ENCODE measurements around the gene C11orf24.

Gene C11orf24

DNA sequence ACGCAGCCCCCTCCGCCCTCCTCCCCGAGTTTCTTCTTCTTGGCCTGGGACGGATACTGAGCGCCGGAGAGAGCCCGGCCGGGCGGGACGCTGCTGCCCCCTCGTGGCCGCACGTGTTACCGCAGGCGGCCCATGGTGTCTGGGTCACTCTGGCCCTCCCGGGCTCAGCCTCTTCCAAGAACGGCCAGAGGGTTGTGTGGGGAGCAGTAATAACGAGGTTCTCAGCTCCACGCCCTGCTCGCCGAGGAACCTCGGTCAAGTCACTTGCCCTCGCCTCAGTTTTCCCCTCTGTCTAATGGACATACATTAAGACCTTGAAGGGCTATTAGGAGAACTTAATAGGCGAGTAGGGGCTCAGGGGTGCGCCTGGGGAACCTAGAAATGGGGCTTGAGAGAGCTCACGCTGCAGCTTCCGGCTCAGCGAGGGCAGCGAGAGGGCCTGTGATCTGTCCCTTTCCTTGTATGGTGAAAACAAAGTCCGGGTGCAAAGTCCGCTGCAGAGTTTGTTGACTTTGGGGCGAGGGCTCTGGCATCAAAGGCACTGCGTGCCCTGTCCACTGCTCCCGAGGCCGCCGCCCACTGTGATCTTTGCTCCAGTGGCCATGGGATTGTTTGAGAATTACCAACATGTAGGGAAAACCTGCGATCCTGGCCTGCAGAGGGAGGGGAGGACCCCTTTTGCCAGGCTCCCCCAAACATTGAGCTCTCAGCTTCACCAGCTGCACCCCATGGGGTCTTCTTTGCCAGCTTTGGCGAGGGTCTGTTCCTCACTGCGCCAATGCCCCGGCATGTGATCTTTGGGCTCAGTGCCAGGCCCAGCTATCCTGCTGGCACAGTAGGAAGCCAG lies 26.3 kb upstream of the C11orf24 start:
- TF ChIP-seq, protein P1, sequence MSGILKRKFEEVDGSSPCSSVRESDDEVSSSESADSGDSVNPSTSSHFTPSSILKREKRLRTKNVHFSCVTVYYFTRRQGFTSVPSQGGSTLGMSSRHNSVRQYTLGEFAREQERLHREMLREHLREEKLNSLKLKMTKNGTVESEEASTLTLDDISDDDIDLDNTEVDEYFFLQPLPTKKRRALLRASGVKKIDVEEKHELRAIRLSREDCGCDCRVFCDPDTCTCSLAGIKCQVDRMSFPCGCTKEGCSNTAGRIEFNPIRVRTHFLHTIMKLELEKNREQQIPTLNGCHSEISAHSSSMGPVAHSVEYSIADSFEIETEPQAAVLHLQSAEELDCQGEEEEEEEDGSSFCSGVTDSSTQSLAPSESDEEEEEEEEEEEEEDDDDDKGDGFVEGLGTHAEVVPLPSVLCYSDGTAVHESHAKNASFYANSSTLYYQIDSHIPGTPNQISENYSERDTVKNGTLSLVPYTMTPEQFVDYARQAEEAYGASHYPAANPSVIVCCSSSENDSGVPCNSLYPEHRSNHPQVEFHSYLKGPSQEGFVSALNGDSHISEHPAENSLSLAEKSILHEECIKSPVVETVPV (CRISPR knock-in tag; IDR thresholded peaks at IDR 0.05): no peak
- no peak for TF ChIP-seq PPARA (CRISPR knock-in tag; IDR thresholded peaks at IDR 0.05; ENCODE audit: borderline replicate concordance)
- peak; percentile 100 for ATAC-seq

DNA sequence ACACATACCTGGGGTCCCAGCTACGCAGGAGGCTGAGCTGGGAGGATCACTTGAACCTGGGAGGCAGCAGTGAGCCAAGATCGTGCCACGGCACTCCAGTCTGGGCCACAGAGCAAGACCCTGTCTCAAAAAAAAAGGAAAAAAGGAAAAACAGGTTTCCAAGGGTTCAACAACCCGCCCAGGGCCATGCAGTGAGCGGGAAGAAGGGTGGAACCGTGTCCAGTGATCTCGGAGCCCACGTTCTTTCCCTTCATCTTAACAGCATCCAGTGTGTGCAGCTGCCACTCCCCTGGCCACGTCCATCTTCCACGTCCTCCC lies 25.7 kb upstream of the C11orf24 start:
- TF ChIP-seq ZFP3 (CRISPR knock-in tag; IDR thresholded peaks at IDR 0.05) (no peak), CSDC2 (CRISPR knock-in tag; IDR thresholded peaks at IDR 0.05) (no peak), BACH2 (CRISPR knock-in tag; IDR thresholded peaks at IDR 0.05; ENCODE audit: borderline replicate concordance) (no peak), ZFP30 (CRISPR knock-in tag; IDR thresholded peaks at IDR 0.05) (no peak), OSR1 (CRISPR knock-in tag; IDR thresholded peaks at IDR 0.05) (no peak), ZC3H10 (CRISPR knock-in tag; IDR thresholded peaks at IDR 0.05) (no peak), ZNF8 (CRISPR knock-in tag; IDR thresholded peaks at IDR 0.05) (no peak)
- TF ChIP-seq, protein P2, sequence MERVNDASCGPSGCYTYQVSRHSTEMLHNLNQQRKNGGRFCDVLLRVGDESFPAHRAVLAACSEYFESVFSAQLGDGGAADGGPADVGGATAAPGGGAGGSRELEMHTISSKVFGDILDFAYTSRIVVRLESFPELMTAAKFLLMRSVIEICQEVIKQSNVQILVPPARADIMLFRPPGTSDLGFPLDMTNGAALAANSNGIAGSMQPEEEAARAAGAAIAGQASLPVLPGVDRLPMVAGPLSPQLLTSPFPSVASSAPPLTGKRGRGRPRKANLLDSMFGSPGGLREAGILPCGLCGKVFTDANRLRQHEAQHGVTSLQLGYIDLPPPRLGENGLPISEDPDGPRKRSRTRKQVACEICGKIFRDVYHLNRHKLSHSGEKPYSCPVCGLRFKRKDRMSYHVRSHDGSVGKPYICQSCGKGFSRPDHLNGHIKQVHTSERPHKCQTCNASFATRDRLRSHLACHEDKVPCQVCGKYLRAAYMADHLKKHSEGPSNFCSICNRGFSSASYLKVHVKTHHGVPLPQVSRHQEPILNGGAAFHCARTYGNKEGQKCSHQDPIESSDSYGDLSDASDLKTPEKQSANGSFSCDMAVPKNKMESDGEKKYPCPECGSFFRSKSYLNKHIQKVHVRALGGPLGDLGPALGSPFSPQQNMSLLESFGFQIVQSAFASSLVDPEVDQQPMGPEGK (CRISPR knock-in tag; IDR thresholded peaks at IDR 0.05; ENCODE audit: borderline replicate concordance): no peak
- TF ChIP-seq, protein P3, sequence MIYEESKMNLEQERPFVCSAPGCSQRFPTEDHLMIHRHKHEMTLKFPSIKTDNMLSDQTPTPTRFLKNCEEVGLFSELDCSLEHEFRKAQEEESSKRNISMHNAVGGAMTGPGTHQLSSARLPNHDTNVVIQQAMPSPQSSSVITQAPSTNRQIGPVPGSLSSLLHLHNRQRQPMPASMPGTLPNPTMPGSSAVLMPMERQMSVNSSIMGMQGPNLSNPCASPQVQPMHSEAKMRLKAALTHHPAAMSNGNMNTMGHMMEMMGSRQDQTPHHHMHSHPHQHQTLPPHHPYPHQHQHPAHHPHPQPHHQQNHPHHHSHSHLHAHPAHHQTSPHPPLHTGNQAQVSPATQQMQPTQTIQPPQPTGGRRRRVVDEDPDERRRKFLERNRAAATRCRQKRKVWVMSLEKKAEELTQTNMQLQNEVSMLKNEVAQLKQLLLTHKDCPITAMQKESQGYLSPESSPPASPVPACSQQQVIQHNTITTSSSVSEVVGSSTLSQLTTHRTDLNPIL (CRISPR knock-in tag; IDR thresholded peaks at IDR 0.05; ENCODE audit: low read depth): no peak
- no peak; the same call in 2 of the 3 replicates for ATAC-seq

DNA sequence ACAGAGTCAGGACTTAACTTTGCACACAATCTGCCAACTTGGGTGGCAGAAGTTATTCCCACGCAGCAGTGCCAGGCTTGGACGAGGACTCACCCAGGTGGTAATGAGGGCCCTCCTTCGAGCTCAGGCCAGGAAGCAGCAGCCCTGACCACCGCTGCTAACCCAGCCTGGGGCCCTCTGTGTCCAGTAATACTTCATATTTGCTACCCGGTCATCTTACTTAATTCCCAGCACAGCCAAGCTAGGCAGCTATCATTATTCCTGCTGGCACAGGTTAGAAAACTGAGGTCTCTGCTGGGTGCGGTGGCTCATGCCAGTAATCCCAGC lies 25.2 kb upstream of the C11orf24 start:
- no peak for TF ChIP-seq PPARA (CRISPR knock-in tag; IDR thresholded peaks at IDR 0.05; ENCODE audit: borderline replicate concordance)
- no peak for TF ChIP-seq CSDC2 (CRISPR knock-in tag; IDR thresholded peaks at IDR 0.05)
- TF ChIP-seq ESRRG (CRISPR knock-in tag; IDR thresholded peaks at IDR 0.05): no peak
- TF ChIP-seq TCF4 (CRISPR knock-in tag; IDR thresholded peaks at IDR 0.05; ENCODE audit: borderline replicate concordance): no peak
- TF ChIP-seq, protein P1 (CRISPR knock-in tag; IDR thresholded peaks at IDR 0.05): no peak
- no peak for TF ChIP-seq RARB (CRISPR knock-in tag; IDR thresholded peaks at IDR 0.05)
- TF ChIP-seq GLIS3 (CRISPR knock-in tag; IDR thresholded peaks at IDR 0.05): no peak
- no peak for TF ChIP-seq ZNF565 (CRISPR knock-in tag; conservative IDR thresholded peaks at IDR 0.05; ENCODE audit: low read depth)
- TF ChIP-seq, protein P2 (CRISPR knock-in tag; IDR thresholded peaks at IDR 0.05; ENCODE audit: borderline replicate concordance): no peak
- TF ChIP-seq ZFP30 (CRISPR knock-in tag; IDR thresholded peaks at IDR 0.05): no peak
- TF ChIP-seq BACH2 (CRISPR knock-in tag; IDR thresholded peaks at IDR 0.05; ENCODE audit: borderline replicate concordance): no peak
- TF ChIP-seq OSR1 (CRISPR knock-in tag; IDR thresholded peaks at IDR 0.05): no peak
- no peak for TF ChIP-seq ISL1 (CRISPR knock-in tag; IDR thresholded peaks at IDR 0.05)
- ATAC-seq: no peak

DNA sequence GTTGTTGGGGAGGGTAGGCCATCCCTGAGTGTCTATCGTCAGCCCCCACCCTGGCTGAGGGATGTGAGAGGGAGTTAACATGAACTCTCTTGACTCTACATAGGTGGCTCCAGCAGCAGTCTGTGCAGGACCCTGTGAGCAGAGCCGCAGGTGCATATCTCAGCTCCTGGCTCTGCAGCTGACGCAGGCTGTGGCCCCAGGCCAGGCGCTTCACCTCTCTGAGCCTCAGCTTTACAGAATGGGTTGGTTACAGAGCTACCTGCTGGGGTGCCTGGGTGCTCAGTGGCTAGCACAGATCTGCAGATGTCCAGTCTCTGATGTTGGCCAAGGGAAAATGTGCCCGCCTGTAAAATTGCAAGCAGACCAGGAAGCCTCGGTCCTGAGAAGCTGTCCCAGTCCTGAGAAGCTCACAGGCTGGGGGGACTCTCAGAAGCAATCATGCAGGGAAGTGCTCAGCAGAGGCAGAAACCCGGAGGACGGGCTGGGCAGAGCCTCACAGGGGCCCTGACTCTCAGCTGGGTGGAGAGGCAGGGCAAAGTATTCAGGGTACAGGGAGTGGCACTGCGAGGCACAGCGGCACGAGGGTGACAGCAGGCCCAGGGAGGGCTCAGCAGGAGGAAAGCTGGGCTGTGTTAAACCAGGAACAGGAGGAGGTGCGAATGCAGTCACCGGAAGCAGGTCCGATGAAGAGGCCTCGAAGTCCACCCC lies 24.7 kb upstream of the C11orf24 start:
- no peak for ATAC-seq
- TF ChIP-seq BACH2 (CRISPR knock-in tag; IDR thresholded peaks at IDR 0.05; ENCODE audit: borderline replicate concordance) (no peak), PPARA (CRISPR knock-in tag; IDR thresholded peaks at IDR 0.05; ENCODE audit: borderline replicate concordance) (no peak), ZNF70 (CRISPR knock-in tag; IDR thresholded peaks at IDR 0.05) (no peak), ISL1 (CRISPR knock-in tag; IDR thresholded peaks at IDR 0.05) (no peak), ZFP30 (CRISPR knock-in tag; IDR thresholded peaks at IDR 0.05) (no peak), TCF4 (CRISPR knock-in tag; IDR thresholded peaks at IDR 0.05; ENCODE audit: borderline replicate concordance) (no peak), ZFP3 (CRISPR knock-in tag; IDR thresholded peaks at IDR 0.05) (no peak), SNAI2 (CRISPR knock-in tag; IDR thresholded peaks at IDR 0.05) (no peak)
- TF ChIP-seq, protein P2 (CRISPR knock-in tag; IDR thresholded peaks at IDR 0.05; ENCODE audit: borderline replicate concordance): no peak
- TF ChIP-seq, protein P4, sequence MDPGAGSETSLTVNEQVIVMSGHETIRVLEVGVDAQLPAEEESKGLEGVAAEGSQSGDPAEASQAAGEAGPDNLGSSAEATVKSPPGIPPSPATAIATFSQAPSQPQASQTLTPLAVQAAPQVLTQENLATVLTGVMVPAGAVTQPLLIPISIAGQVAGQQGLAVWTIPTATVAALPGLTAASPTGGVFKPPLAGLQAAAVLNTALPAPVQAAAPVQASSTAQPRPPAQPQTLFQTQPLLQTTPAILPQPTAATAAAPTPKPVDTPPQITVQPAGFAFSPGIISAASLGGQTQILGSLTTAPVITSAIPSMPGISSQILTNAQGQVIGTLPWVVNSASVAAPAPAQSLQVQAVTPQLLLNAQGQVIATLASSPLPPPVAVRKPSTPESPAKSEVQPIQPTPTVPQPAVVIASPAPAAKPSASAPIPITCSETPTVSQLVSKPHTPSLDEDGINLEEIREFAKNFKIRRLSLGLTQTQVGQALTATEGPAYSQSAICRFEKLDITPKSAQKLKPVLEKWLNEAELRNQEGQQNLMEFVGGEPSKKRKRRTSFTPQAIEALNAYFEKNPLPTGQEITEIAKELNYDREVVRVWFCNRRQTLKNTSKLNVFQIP (CRISPR knock-in tag; IDR thresholded peaks at IDR 0.05; ENCODE audit: borderline replicate concordance, low read depth): no peak

All from SK-N-SH treated with all-trans-retinoic acid at 6 μM for 48 hours (cell line).